Liver (tissue), 3 donors: ENCODE data around the gene SH3RF3.

ENCODE experiments used
- ATF3 ChIP-seq: IDR thresholded peaks from 2 replicates; pipeline ENCODE4 v1.6.1; 2016; ENCODE audit warnings: antibody characterized with exemption
- CTCF ChIP-seq: fragments of 150-350 bp; IDR thresholded peaks from 2 replicates; pipeline ENCODE4 v1.5.1; 2017; ENCODE audit warnings: improper control_type of control experiment, low read depth, low read length; ENCODE audit not compliant: missing input control
- GABPA ChIP-seq, 2 donors: IDR thresholded peaks in 1 of 2; conservative IDR thresholded peaks in 1 of 2; 2 replicates each; pipeline ENCODE4 v1.6.1; 2016; ENCODE audit warnings: antibody characterized with exemption in 2 of 2, mild to moderate bottlenecking in 1 of 2, moderate library complexity in 1 of 2
- MAX ChIP-seq: IDR thresholded peaks from 2 replicates; pipeline ENCODE4 v1.6.1; 2016; ENCODE audit warnings: antibody characterized with exemption
- SP1 ChIP-seq: IDR thresholded peaks from 2 replicates; pipeline ENCODE4 v1.6.1; 2018; ENCODE audit warnings: antibody characterized with exemption, mild to moderate bottlenecking
- donor health status: healthy.
- donor health status: healthy.

- TF ChIP-seq CTCF (no peak), GABPA (IDR thresholded peaks at IDR 0.05 in 1 of 2, conservative IDR thresholded peaks at IDR 0.05 in 1 of 2) (no peak), ATF3 (no peak), SP1 (no peak), MAX (no peak)
Measured at GRCh38 chr2:109213646-109214433, 84.8 kb downstream of the SH3RF3 start.
